ENCODE data around the gene PRELID3B. TPM values are rescaled to one million over a fixed set of nuclear protein-coding genes. Genes with fewer than 3 reads are reported as not detected.
A peak's percentile ranks its signal among the peaks of the same experiment; 100 is the strongest.

PRELID3B gene
- total and polyA plus RNA-seq, 2 of the 8 experiments (the other 6 are each of a cell fraction or from before 2014, with no cell fraction given): 8.1 to 50.5 TPM

DNA sequence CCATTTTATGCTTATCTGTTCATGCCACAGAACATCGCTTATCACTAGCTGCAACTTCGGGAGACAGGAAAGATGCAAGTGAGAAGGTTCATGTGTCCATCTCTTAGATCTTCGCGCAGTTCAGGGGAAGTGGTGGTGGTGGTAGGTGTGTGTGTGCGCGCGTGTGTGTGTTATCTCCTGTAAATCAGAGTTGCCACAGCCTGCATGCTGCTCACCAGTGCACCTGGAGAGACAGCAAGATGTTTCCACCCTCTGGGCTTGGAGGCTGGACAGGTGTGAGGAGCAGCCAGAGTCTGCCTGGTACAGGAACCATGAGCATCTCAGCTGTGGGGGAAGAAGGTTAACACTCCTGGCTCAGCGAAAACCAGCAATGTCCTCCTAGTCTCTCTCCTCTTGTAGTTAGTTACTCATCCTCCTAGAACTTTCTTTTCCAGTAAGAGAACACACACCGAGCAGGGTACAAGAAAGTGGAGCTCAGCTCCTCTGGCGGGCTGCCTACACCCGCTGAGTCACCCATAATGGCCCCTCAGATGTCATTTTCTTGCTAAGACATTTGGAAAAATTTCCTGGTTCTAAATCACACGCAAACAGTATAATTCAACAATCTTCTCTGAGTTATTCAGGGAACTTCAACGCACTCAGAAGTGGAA lies 28.5 kb downstream of the PRELID3B start:
- Histone ChIP-seq H3K23ac (ENCODE audit: insufficient read length) (no peak overlapping the region), H3K18ac (ENCODE audit: extremely low read depth, low read length) (no peak overlapping the region), H3K36me3 (ENCODE audit: control insufficient read depth in 2 of 4, insufficient read depth in 4 of 4, low read length in 3 of 4) (no peaks in the 10 kb centered on the region), H3K79me1 (ENCODE audit: low read depth, low read length) (no peaks in the 10 kb centered on the region), H3K4me2 (ENCODE audit: insufficient read depth in 1 of 2, low read depth in 2 of 2, low read length in 2 of 2) (no peak overlapping the region), H3K27me3 (replicated peaks in 1 of 4; ENCODE audit: control insufficient read depth in 3 of 4, extremely low read depth in 1 of 4, insufficient read depth in 3 of 4, low read length in 3 of 4) (no peaks in the 10 kb centered on the region; a peak in 3 of 7 replicates), H4K8ac (ENCODE audit: extremely low read depth, insufficient read depth, low read length) (no peak overlapping the region), H2BK12ac (ENCODE audit: low read depth, low read length) (peak overlapping the region; percentile 77; the same call in 1 of the 2 replicates), H3K4me1 (replicated peaks in 1 of 4; ENCODE audit: control insufficient read depth in 3 of 4, insufficient read depth in 4 of 4, low read length in 3 of 4) (peaks cover 0 to 4% (median 0%) of the 10 kb centered on the region in 4 experiments; a peak in 1 of 7 replicates), H3K9me3 (ENCODE audit: insufficient read depth in 2 of 2, low read depth in 1 of 2, low read length in 1 of 2) (no peaks in the 10 kb centered on the region), H2BK15ac (ENCODE audit: low read length) (no peak overlapping the region), H3K4ac (replicated peaks; ENCODE audit: insufficient read length, low read depth, low read length) (no peak overlapping the region), H2BK5ac (ENCODE audit: low read depth, low read length) (no peak overlapping the region), H2BK20ac (ENCODE audit: low read length) (no peak overlapping the region), H3K23me2 (ENCODE audit: low read depth, low read length) (no peaks in the 10 kb centered on the region), H4K20me1 (replicated peaks in 1 of 2; ENCODE audit: control insufficient read depth in 1 of 2, insufficient read depth in 2 of 2, low read length in 2 of 2) (no peaks in the 10 kb centered on the region), H2BK120ac (replicated peaks; ENCODE audit: low read depth, low read length) (no peak overlapping the region), H3K27ac (ENCODE audit: low read depth, low read length) (no peak overlapping the region), H3K4me3 (ENCODE audit: extremely low read depth in 1 of 4, insufficient read depth in 2 of 4, low read depth in 3 of 4, low read length in 4 of 4) (no peak overlapping the region), H3K56ac (replicated peaks; ENCODE audit: insufficient read length, low read depth, low read length) (no peak overlapping the region), H3K9ac (replicated peaks in 1 of 4; ENCODE audit: extremely low read depth in 1 of 4, low read depth in 3 of 4, low read length in 3 of 4) (no peak overlapping the region), H4K5ac (ENCODE audit: insufficient read length, low read depth, low read length) (no peak overlapping the region), H2AFZ (ENCODE audit: low read length) (no peak overlapping the region), H3K14ac (ENCODE audit: insufficient read length) (no peak overlapping the region), H3K79me2 (ENCODE audit: control insufficient read depth in 1 of 2, insufficient read depth in 2 of 2, low read length in 2 of 2) (no peaks in the 10 kb centered on the region), H2AK5ac (ENCODE audit: low read depth, low read length) (no peak overlapping the region), H4K91ac (replicated peaks; ENCODE audit: insufficient read length, low read length) (no peak overlapping the region)
- DNase-seq (ENCODE audit: low read depth in 1 of 2, low spot score in 2 of 2) (peak in 1 of 2 experiments; percentile 27), FAIRE-seq (no peak)
- 78% methylated on average over 13 of the region's 13 CpGs; no CpG with 5 or more reads in 1 of the 2 experiments for WGBS, 2 experiments (ENCODE audit: extremely low coverage in 1 of 2, insufficient coverage in 1 of 2, insufficient read length in 1 of 2, insufficient replicate concordance in 2 of 2, low coverage in 1 of 2, low lambda C conversion rate in 2 of 2, missing lambda C conversion rate in 1 of 2)
- TF ChIP-seq CHD2 (IDR thresholded peaks at IDR 0.05; ENCODE audit: low read length): no peak
- no peak for TF ChIP-seq PHF8 (conservative IDR thresholded peaks at IDR 0.05; ENCODE audit: low read depth, low read length)
- no peak for TF ChIP-seq JUND (IDR thresholded peaks at IDR 0.05; ENCODE audit: low read length)
- ChIA-PET POLR2A (ENCODE audit: partially characterized antibody) (interaction anchor here (1.0 kb wide), 1 partner anchor 18 kb away, joined by 5 read pairs; the partner anchor contains the start of gene ATP5F1E), CTCF (ENCODE audit: partially characterized antibody) (interaction anchor here (0.6 to 1.5 kb wide), 4 partner anchors 81 to 484 kb away, joined by 3 to 4 read pairs (median 3); no protein-coding TSS in a partner anchor)
